A549 (cell line): ENCODE data around the gene COL24A1.

Source experiments
- CHD2 ChIP-seq: fragments of 150-350 bp; IDR thresholded peaks from 2 replicates; pipeline ENCODE4 v1.6.1; 2014; ENCODE audit warnings: low read length; ENCODE audit not compliant: partially characterized antibody
- EHMT2 ChIP-seq: fragments of 200-600 bp; sonication (generic); IDR thresholded peaks from 2 replicates; pipeline ENCODE4 v1.6.1; 2016; ENCODE audit warnings: antibody characterized with exemption, low read depth, mild to moderate bottlenecking, moderate library complexity
- HDAC2 ChIP-seq: fragments of 200-600 bp; sonication (generic); IDR thresholded peaks from 2 replicates; pipeline ENCODE4 v1.6.1; 2016
- POLR2A ChIP-seq: IDR thresholded peaks from 2 replicates; pipeline ENCODE4 v1.6.1; 2012; ENCODE audit warnings: mild to moderate bottlenecking, low read length
- RAD21 ChIP-seq, 2 experiments: fragments of >200 bp in 1 of 2; sonication (Bioruptor Twin) in 1 of 2; formaldehyde crosslinking in 1 of 2; IDR thresholded peaks in 1 of 2; conservative IDR thresholded peaks in 1 of 2; 2 replicates in 1 of 2; 3 replicates in 1 of 2; pipeline ENCODE4 v1.6.1; 2012 to 2018; ENCODE audit warnings: inconsistent platforms in 1 of 2
- RFX5 ChIP-seq: fragments of 450-650 bp; IDR thresholded peaks from 2 replicates; pipeline ENCODE4 v1.7.1; 2014; ENCODE audit warnings: antibody characterized with exemption, mild to moderate bottlenecking, moderate library complexity
- RNF2 ChIP-seq: fragments of 200-600 bp; sonication (generic); IDR thresholded peaks from 2 replicates; pipeline ENCODE4 v1.6.1; 2016; ENCODE audit warnings: low read depth, mild to moderate bottlenecking, antibody characterized with exemption, moderate library complexity, borderline replicate concordance
- TF ChIP-seq, protein P1 (sequence below): fragments of >200 bp; sonication (Bioruptor Twin); formaldehyde crosslinking; IDR thresholded peaks from 3 replicates; pipeline ENCODE4 v1.5.1; 2016

DNA sequence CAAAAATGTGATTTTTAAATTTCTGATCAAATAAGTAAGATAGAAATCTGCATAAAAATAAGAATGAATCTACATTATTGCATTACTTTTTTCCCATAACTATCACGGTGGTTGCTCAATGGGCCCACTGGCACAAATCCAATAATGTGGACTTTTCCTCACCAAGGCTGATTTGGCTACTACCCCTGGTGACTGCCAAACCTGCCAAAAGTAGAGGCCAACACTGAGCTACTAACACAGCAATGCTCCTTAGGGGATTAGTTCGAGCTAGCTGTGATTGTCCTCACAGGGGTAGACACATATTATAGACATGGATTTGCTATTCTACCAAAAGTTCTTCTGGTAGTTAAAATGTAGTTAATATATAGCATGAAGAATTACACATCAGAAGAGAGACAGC, 340.7 kb downstream of the COL24A1 start:
- no peak for TF ChIP-seq EHMT2
- TF ChIP-seq HDAC2 = no peak
- TF ChIP-seq, protein P1, sequence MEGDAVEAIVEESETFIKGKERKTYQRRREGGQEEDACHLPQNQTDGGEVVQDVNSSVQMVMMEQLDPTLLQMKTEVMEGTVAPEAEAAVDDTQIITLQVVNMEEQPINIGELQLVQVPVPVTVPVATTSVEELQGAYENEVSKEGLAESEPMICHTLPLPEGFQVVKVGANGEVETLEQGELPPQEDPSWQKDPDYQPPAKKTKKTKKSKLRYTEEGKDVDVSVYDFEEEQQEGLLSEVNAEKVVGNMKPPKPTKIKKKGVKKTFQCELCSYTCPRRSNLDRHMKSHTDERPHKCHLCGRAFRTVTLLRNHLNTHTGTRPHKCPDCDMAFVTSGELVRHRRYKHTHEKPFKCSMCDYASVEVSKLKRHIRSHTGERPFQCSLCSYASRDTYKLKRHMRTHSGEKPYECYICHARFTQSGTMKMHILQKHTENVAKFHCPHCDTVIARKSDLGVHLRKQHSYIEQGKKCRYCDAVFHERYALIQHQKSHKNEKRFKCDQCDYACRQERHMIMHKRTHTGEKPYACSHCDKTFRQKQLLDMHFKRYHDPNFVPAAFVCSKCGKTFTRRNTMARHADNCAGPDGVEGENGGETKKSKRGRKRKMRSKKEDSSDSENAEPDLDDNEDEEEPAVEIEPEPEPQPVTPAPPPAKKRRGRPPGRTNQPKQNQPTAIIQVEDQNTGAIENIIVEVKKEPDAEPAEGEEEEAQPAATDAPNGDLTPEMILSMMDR = no peak
- TF ChIP-seq RNF2 = no peak
- TF ChIP-seq CHD2 = no peak
- TF ChIP-seq POLR2A = no peak
- no peak for TF ChIP-seq RFX5
- TF ChIP-seq RAD21 (conservative IDR thresholded peaks at IDR 0.05 in 1 of 2, IDR thresholded peaks at IDR 0.05 in 1 of 2) = no peak
